MM.1S (cell line): ENCODE measurements around the gene BANP.

Experiments used
- DNase-seq: peaks from one replicate; pipeline ENCODE4 v3.0.0-alpha.2; 2015
- H2AFZ ChIP-seq: fragments of 300-600 bp; sonication (generic); 2 replicates; pipeline ENCODE4 v1.6.0; 2016; ENCODE audit warnings: antibody characterized with exemption, low read length
- H3F3A ChIP-seq: fragments of 300-600 bp; sonication (generic); 2 replicates; pipeline ENCODE4 v1.6.1; 2016; ENCODE audit warnings: mild to moderate bottlenecking, antibody characterized with exemption, low read length, moderate library complexity, mixed read lengths; ENCODE audit not compliant: insufficient read depth
- H3K27ac ChIP-seq: fragments of 300-600 bp; sonication (generic); 2 replicates; pipeline ENCODE4 v1.5.1; 2016; ENCODE audit warnings: mild to moderate bottlenecking, low read length
- H3K27me3 ChIP-seq: fragments of 300-600 bp; sonication (generic); replicated peaks from 2 replicates; pipeline ENCODE4 v1.6.0; 2016; ENCODE audit warnings: low read length; ENCODE audit not compliant: insufficient read depth
- H3K36me3 ChIP-seq: fragments of 300-600 bp; sonication (generic); replicated peaks from 2 replicates; pipeline ENCODE4 v1.6.1; 2016; ENCODE audit warnings: mild to moderate bottlenecking, low read length, mixed read lengths; ENCODE audit not compliant: insufficient read depth
- H3K4me1 ChIP-seq: fragments of 300-600 bp; sonication (generic); 2 replicates; pipeline ENCODE4 v1.6.1; 2016; ENCODE audit warnings: low read length, mixed read lengths
- H3K4me2 ChIP-seq: fragments of 300-600 bp; sonication (generic); 2 replicates; pipeline ENCODE4 v1.6.0; 2016; ENCODE audit warnings: low read depth, low read length
- H3K4me3 ChIP-seq: fragments of 300-600 bp; sonication (generic); 2 replicates; pipeline ENCODE4 v1.5.1; 2016; ENCODE audit warnings: low read length, mixed read lengths
- H3K79me2 ChIP-seq: fragments of 300-600 bp; sonication (generic); 2 replicates; pipeline ENCODE4 v1.6.1; 2016; ENCODE audit warnings: mixed run types, low read length, mixed read lengths
- H3K9ac ChIP-seq: fragments of 300-600 bp; sonication (generic); 2 replicates; pipeline ENCODE4 v1.6.1; 2016; ENCODE audit warnings: low read length, mixed read lengths
- H3K9me2 ChIP-seq: fragments of 300-600 bp; sonication (generic); replicated peaks from 2 replicates; pipeline ENCODE4 v1.6.1; 2016; ENCODE audit warnings: mild to moderate bottlenecking, low read length, mixed read lengths; ENCODE audit not compliant: insufficient read depth
- H3K9me3 ChIP-seq: fragments of 300-600 bp; sonication (generic); replicated peaks from 2 replicates; pipeline ENCODE4 v1.6.1; 2016; ENCODE audit warnings: mild to moderate bottlenecking, low read length, mixed read lengths; ENCODE audit not compliant: insufficient read depth
- H4K20me1 ChIP-seq: fragments of 300-600 bp; sonication (generic); 2 replicates; pipeline ENCODE4 v1.6.1; 2016; ENCODE audit warnings: mild to moderate bottlenecking, low read length, moderate library complexity, mixed read lengths; ENCODE audit not compliant: insufficient read depth
- EZH2 ChIP-seq: fragments of 300-600 bp; sonication (generic); optimal IDR thresholded peaks from 2 replicates; pipeline ENCODE3; 2017; ENCODE audit warnings: low read depth, mild to moderate bottlenecking, antibody characterized with exemption, low read length, mixed read lengths
- EZH2phosphoT487 ChIP-seq: fragments of 300-600 bp; sonication (generic); IDR thresholded peaks from 2 replicates; pipeline ENCODE4 v1.6.1; 2018; ENCODE audit warnings: antibody characterized with exemption, low read length
- TF ChIP-seq, protein P1 (sequence below): fragments of 300-600 bp; sonication (generic); IDR thresholded peaks from 2 replicates; pipeline ENCODE4 v1.5.1; 2016; ENCODE audit warnings: antibody characterized with exemption, low read length, mixed read lengths

BANP gene

DNA sequence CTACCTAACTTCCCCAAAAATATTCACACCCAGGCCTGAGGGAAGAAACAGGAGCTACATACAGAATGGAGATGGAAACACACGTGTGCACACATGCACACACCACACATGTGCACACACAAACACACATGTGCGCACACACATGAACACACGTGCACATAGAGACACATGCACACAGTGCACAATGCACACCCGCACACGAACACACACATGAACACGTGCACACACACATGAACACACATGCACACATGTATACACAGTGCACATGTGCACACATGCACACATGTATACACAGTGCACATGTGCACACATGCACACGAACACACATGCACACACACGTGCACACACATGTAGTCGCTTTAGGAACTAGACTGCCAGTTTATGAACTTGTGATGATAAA is 33.7 kb upstream of the BANP start:
- Histone ChIP-seq H3F3A (no peaks in the 10 kb centered on the region), H3K36me3 (no peaks in the 10 kb centered on the region), H3K79me2 (no peaks in the 10 kb centered on the region), H3K4me2 (no peak overlapping the region), H3K9me3 (no peaks in the 10 kb centered on the region), H4K20me1 (no peaks in the 10 kb centered on the region), H3K9me2 (no peaks in the 10 kb centered on the region), H3K4me3 (no peak overlapping the region), H3K4me1 (no peaks in the 10 kb centered on the region), H3K9ac (no peak overlapping the region), H3K27me3 (peaks cover 1% of the 10 kb centered on the region; the same call in 1 of the 2 replicates), H3K27ac (no peak overlapping the region), H2AFZ (no peak overlapping the region)
- TF ChIP-seq EZH2 (no peak), EZH2phosphoT487 (no peak)
- no peak for DNase-seq

DNA sequence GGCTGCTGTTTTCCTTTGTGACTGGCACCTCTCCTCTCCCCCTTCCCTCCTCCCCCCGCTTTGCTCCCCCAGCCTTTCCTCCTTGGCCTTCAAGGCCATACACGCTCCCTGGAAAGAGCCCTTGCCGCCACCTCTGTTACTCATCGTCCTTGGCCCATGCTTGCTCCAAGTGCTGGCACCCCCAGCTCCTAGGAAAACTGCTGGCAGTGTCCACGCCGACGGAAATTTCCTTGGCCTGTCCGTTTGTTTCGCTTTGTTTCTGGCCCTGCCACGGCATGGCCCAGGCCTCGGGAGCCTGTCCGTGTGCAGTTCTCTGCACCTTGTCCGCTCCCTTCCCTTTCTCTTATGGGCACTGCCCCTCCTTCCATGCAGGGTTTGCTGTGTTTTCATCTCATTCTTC is 32.9 kb upstream of the BANP start:
- H2AFZ ChIP-seq = no peak overlapping the region
- 0 out of 2 replicates have a peak overlapping the region, but pooled peaks have one; percentile 17 for H3K4me3 ChIP-seq
- no peaks in the 10 kb centered on the region for H3F3A ChIP-seq
- H3K79me2 ChIP-seq = no peaks in the 10 kb centered on the region
- no peaks in the 10 kb centered on the region for H3K4me1 ChIP-seq
- H3K4me2 ChIP-seq = peak overlapping the region; percentile 34; the same call in 1 of the 2 replicates
- no peaks in the 10 kb centered on the region for H3K36me3 ChIP-seq
- H3K9me3 ChIP-seq = no peaks in the 10 kb centered on the region
- H3K9me2 ChIP-seq = no peaks in the 10 kb centered on the region
- H3K9ac ChIP-seq = no peak overlapping the region
- no peaks in the 10 kb centered on the region for H4K20me1 ChIP-seq
- peaks cover 4% of the 10 kb centered on the region; the same call in 1 of the 2 replicates for H3K27me3 ChIP-seq
- H3K27ac ChIP-seq = no peak overlapping the region
- no peak for TF ChIP-seq EZH2
- TF ChIP-seq, protein P1, sequence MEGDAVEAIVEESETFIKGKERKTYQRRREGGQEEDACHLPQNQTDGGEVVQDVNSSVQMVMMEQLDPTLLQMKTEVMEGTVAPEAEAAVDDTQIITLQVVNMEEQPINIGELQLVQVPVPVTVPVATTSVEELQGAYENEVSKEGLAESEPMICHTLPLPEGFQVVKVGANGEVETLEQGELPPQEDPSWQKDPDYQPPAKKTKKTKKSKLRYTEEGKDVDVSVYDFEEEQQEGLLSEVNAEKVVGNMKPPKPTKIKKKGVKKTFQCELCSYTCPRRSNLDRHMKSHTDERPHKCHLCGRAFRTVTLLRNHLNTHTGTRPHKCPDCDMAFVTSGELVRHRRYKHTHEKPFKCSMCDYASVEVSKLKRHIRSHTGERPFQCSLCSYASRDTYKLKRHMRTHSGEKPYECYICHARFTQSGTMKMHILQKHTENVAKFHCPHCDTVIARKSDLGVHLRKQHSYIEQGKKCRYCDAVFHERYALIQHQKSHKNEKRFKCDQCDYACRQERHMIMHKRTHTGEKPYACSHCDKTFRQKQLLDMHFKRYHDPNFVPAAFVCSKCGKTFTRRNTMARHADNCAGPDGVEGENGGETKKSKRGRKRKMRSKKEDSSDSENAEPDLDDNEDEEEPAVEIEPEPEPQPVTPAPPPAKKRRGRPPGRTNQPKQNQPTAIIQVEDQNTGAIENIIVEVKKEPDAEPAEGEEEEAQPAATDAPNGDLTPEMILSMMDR = no peak
- TF ChIP-seq EZH2phosphoT487 = no peak
- DNase-seq = no peak

DNA sequence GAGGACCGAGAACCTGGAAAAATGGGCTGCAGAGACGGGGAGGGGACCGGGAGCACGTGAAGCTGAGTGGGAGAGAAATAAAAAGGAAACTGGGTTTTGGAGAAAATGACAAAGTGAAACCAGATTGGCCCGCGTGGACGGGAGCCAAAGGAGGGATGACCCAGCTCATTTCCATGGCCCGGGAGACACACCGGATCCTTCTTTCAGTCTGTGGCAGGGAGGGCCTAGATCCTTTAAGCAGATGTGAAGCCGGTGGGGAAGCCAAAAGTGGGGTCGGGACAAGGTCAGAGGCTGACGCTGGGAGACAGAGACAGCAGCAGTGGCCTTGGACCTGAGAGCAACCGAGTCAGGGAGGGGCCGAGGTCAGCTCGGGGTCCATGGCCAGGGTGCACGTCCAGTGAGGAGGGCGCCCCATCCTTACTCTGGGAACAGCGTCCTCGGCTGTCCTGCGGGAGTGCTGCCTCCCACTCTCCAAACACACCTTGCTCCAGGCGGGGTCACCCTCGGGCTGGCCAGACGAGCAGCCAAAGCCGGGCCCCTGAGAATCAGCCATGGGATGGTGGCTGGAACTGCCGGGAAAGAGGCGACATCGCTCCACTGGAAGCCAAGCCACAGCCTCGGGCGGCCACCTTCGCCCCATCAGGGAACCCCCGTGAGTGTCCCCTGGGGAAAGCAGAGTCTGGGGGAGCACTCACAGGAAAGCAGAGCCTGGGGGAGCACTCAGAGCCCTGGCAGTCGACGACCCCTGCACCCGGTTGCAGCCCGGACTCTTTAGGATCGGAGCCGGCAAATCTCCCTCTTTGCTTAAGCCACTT is 32.2 kb upstream of the BANP start:
- no peak overlapping the region for H3K27ac ChIP-seq
- H3K4me2 ChIP-seq = peak overlapping the region; percentile 34; the same call in 1 of the 2 replicates
- no peaks in the 10 kb centered on the region for H4K20me1 ChIP-seq
- no peak for TF ChIP-seq EZH2
- no peak for TF ChIP-seq EZH2phosphoT487
- TF ChIP-seq, protein P1 = no peak
- no peaks in the 10 kb centered on the region for H3K9me2 ChIP-seq
- H3K9ac ChIP-seq = no peak overlapping the region
- H3F3A ChIP-seq = no peaks in the 10 kb centered on the region
- H3K79me2 ChIP-seq = no peaks in the 10 kb centered on the region
- H3K36me3 ChIP-seq = no peaks in the 10 kb centered on the region
- H3K4me1 ChIP-seq = no peaks in the 10 kb centered on the region
- peak overlapping the region; percentile 17; the same call in 1 of the 2 replicates for H3K4me3 ChIP-seq
- no peaks in the 10 kb centered on the region for H3K9me3 ChIP-seq
- H2AFZ ChIP-seq = no peak overlapping the region
- no peak for DNase-seq
- H3K27me3 ChIP-seq = peaks cover 4% of the 10 kb centered on the region; the same call in 1 of the 2 replicates

DNA sequence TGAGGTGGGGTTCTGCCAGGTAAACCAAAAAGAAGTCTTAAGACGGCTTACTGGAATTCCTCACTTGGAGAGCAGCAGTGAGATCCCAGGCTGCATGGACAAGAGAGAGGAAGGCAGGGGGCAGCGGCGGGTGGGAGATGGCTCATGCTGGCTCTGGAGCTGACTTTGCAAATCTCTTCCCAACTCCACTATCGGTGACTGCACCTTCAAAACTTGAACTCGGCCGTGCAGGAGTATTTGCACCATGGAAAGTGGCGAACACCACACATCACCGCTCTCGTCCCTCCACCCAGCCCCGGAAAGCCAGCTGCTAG is 31.6 kb upstream of the BANP start:
- Histone ChIP-seq H3K9me3 (no peaks in the 10 kb centered on the region), H3K27ac (no peak overlapping the region), H3K4me3 (no peak overlapping the region), H3K27me3 (peaks cover 4% of the 10 kb centered on the region; the same call in 1 of the 2 replicates), H3K9ac (no peak overlapping the region), H3K79me2 (no peaks in the 10 kb centered on the region), H3K4me1 (no peaks in the 10 kb centered on the region), H4K20me1 (no peaks in the 10 kb centered on the region), H3K4me2 (no peak overlapping the region), H2AFZ (no peak overlapping the region), H3K9me2 (no peaks in the 10 kb centered on the region), H3F3A (no peaks in the 10 kb centered on the region), H3K36me3 (no peaks in the 10 kb centered on the region)
- TF ChIP-seq EZH2 (no peak), EZH2phosphoT487 (no peak)
- no peak for DNase-seq
